ENCODE data around the gene IDH3G. TPM values are rescaled to one million over a fixed set of nuclear protein-coding genes. Genes with fewer than 3 reads are reported as not detected.

Gene IDH3G
- total RNA-seq, 1 donor from 2014 or later: 351 TPM

- H3K27ac ChIP-seq: no peak overlapping the region
- no peak for TF ChIP-seq CTCF (IDR thresholded peaks at IDR 0.05)
- peaks cover 5 to 21% of the 10 kb centered on the region in 2 donors for H3K36me3 ChIP-seq
- H3K9me3 ChIP-seq: no peaks in the 10 kb centered on the region
- no peaks in the 10 kb centered on the region for H3K4me1 ChIP-seq
- no peak for DNase-seq (ENCODE audit: low spot score in 2 of 2)
- no peak overlapping the region for H3K4me3 ChIP-seq
- intact Hi-C loops (cut with DNase I): no loop called here
- H3K27me3 ChIP-seq: no peaks in the 10 kb centered on the region
Measured at GRCh38 chrX:153772316-153773217, 21.6 kb downstream of the IDH3G start.

GRCh38 chrX:153771415-153772315 lies 22.5 kb downstream of the IDH3G start:
- no peaks in the 10 kb centered on the region for H3K4me1 ChIP-seq
- DNase-seq (ENCODE audit: low spot score in 2 of 2): no peak
- no peak overlapping the region for H3K4me3 ChIP-seq
- intact Hi-C loops (cut with DNase I): no loop called here
- no peak overlapping the region for H3K27ac ChIP-seq
- H3K27me3 ChIP-seq: no peaks in the 10 kb centered on the region
- TF ChIP-seq CTCF (IDR thresholded peaks at IDR 0.05): no peak
- peaks cover 5 to 21% of the 10 kb centered on the region in 2 donors for H3K36me3 ChIP-seq
- no peaks in the 10 kb centered on the region for H3K9me3 ChIP-seq

- Histone ChIP-seq H3K9me3 (no peaks in the 10 kb centered on the region), H3K27me3 (no peaks in the 10 kb centered on the region), H3K4me3 (no peak overlapping the region), H3K27ac (no peak overlapping the region), H3K4me1 (peaks cover 0 to under 1% of the 10 kb centered on the region in 2 donors), H3K36me3 (peaks cover 5 to 21% of the 10 kb centered on the region in 2 donors)
- intact Hi-C loops (cut with DNase I): no loop called here
- DNase-seq (ENCODE audit: low spot score in 2 of 2): no peak
- no peak for TF ChIP-seq CTCF (IDR thresholded peaks at IDR 0.05)
Measured at GRCh38 chrX:153770601-153771414, 23.4 kb downstream of the IDH3G start.

- Histone ChIP-seq H3K4me3 (no peak overlapping the region), H3K27ac (no peak overlapping the region), H3K36me3 (peaks cover 5 to 21% of the 10 kb centered on the region in 2 donors), H3K9me3 (no peaks in the 10 kb centered on the region), H3K27me3 (no peaks in the 10 kb centered on the region), H3K4me1 (peaks cover 0 to 3% of the 10 kb centered on the region in 2 donors)
- intact Hi-C loops (cut with DNase I): no loop called here
- DNase-seq (ENCODE audit: low spot score in 2 of 2): no peak
- no peak for TF ChIP-seq CTCF (IDR thresholded peaks at IDR 0.05)
Measured at GRCh38 chrX:153769865-153770600, 24.1 kb downstream of the IDH3G start.

All from ascending aorta (tissue), 2 donors.